Measurements from ENCODE around the gene TPRG1L.

TPRG1L gene

DNA sequence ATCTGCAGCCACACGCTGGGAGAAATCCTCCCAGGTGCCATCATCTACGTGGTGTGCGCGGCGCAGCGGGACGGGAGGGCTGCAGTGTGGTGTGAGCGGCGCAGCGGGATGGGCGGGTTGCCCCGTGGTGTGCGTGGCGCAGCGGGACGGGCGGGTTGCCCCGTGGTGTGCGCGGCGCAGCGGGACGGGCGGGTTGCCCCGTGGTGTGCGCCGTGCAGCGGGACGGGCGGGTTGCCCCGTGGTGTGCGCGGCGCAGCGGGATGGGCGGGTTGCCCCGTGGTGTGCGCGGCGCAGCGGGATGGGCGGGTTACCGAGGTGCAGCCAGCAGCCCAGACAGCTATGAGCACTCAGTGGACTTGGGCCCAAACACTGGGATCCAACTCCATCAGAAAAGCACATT, 20.4 kb downstream of the TPRG1L start:
- no peak for DNase-seq (ENCODE audit: low read depth in 2 of 2)

DNA sequence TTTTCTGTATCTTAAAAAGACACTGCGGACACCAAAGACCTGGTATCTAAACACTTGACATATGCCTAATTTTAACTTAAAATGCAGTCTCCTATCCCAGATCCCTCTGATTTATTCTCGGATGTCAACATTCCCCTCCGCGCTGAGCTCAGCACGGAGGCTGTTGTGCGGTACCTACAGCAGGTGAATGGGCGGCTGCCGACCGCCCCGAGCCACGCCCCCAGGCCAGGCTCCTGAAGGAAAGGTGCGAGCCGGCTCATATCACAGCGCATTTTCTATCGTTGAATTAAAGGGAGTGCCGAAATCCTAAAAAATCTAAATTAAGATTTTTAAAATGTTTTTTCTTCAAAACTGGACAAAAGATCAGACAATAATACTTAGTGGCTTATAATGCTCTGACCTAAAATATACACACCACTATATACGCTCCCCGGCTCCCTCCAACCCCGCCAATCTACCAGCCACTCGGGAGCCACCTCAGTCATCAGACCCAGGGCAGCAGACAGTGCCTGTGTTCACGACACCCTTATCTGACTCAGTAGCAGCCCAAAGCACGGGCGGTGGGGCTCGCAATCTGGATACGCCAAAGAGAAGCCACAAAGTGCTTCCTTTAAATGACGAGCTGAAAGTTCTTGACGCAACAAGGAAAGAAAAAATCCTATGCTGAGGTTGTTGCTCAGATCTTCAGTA, 21.0 kb downstream of the TPRG1L start:
- DNase-seq (ENCODE audit: low read depth in 2 of 2), result no peak

DNA sequence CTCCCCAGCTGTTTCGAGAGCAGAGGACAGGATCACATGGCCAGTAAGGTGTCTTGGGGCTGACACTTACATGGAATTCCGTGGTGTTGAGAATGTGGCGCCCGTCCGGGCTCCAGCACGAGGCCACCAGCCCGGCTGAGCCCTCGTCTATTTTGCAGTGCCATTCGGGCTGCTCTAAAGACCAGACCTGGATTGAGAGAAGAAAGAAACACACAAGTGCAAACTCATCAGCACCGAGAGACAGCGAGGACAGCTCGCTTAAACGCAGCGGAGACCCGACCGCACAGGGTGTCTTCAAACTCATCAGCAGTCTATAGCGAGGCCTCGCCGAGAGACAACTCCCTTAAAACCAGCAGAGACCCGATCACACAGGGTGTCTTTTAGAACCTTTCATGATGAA, 21.8 kb downstream of the TPRG1L start:
- no peak for DNase-seq (ENCODE audit: low read depth in 2 of 2)

DNA sequence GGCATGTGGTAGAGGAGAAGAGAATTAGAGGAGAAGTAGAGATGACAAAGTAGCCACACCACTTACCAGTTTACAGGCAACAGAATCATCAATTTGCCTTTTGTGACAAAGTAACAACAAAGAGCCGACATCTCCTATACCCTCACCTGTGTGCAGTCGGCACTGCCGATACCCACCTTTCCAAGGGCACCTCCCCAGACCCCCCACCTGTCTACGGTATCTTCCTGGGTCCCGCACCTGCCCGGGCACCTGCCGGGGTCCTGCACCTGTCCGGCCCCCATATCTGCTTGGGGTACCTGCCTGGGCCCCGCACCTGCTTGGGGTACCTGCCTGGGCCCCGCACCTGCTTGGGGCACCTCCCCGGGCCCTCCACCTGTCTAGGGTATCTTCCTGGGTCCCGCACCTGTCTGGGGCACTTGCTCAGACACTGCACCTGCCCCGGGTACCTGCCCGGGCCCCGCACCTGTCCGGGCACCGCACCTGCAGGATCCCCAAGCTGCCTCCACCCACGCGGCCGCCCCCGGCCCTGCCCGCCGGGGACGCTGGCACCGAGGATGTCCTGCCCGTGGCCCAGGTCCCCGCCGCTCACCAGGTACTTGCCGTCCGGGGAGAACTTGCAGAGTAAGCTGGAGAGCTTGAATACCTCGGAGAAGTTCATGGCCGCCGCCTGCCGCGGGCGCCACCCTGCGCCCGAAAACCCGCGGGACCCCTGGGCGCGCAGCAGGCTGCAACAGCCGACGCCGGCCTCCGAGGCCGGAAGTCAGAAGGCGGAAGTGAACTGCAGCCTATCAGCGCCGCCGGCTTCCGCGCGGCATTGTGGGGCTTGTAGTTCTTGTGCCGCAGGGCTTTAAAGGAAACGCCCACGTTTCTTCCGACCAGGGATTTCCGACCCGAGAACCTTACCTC, 24.8 kb downstream of the TPRG1L start, which contains the start of gene WRAP73:
TSS of gene WRAP73 (minus strand) at position 762 of the 906 bp plus-strand sequence. CDS start at position 658, 104 bp downstream.
- DNase-seq (ENCODE audit: low read depth in 2 of 2), result peak; percentile 78 to 87

DNA sequence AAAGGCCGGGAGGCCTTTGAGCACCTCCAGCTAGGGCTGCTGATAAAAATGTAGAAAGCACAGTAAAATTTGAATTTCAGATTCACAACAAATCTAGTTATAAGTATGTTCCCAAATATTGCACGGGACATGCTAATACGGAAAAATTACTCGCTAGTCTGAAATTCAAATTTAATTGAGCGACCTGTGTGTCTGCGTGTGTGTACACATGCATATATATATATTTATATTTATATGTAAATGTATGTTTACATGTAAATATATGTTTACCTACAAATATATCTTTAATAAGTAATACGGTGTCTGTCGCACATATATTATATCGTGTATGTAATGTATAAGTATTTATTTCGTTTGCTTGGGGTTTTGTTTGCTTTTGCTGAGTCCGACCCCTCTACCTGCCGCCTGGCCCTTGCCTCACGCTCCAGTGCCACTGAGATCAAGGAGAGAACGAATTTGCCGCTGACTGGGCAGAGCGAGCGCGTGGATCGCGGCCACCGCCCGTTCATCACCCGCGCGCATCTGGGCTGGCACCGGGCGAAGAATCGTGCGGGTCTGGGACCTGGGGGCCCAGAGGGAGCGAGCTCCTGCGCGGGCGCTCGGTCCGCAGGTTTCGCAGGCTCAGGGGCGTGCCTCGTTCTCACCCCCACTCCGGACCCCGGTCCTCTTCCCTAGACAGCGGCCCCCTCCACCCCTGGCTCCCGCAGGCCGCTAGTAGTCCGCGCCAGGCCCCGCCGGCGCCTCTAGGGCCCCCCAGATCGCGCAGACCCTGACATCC, 25.6 kb downstream of the TPRG1L start:
- no peak for DNase-seq (ENCODE audit: low read depth in 2 of 2)

DNA sequence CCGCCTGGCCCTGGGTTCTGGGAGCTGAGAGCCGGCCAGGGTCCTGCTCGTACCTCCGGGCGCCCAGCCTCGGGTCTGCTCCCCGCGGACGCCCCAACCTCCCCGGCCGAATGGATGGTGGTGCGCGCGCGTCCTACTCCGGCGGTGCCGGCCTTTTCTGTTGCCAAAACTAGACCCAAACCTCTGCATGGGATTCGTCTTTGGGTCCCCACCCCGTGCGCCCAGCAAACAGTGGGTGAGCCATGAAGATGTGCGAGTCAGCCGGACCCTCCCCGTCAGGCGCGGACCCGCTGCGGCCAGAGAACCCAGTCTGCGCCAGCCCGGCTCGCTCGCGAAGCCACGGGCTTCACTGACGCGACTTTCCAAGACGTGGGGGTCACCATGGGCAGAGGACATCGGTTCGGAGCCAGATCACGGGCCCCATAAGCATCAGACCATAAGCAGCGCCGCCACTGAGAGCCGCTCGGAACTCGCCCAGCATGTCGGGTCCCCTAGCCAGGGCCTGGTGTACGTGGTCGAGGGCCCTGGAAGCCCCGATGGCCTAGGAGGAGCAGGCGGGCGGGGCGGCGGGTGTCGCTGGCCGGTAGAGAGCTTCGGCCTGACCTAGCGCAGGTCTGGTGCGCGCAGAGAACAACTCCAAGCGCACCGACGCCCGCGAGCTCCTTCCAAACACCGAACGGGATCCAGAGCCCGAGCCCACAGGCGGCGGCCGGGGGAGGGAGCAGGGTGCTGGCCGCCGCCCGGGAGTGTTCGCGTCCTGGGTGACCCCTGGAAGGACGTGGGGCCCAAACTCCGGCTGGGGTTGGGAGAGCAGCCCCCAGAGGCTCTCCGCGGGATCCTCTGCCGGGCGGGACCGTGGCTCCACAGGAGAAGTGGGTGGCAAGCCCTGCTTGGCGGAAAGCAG, 26.5 kb downstream of the TPRG1L start:
- DNase-seq (ENCODE audit: low read depth in 2 of 2), result no peak

DNA sequence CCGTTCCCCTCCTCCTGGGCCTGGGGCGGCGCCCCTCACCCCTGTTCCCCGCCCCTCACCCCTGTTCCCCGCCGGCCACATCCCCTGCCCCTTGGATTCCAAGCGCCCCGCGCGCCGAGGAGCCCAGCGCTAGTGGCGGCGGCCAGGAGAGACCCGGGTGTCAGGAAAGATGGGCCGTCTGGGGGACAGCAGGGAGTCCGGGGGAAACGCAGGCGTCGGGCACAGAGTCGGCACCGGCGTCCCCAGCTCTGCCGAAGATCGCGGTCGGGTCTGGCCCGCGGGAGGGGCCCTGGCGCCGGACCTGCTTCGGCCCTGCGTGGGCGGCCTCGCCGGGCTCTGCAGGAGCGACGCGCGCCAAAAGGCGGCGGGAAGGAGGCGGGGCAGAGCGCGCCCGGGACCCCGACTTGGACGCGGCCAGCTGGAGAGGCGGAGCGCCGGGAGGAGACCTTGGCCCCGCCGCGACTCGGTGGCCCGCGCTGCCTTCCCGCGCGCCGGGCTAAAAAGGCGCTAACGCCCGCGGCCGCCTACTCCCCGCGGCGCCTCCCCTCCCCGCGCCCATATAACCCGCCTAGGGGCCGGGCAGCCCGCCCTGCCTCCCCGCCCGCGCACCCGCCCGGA, 27.2 kb downstream of the TPRG1L start, which contains the start of gene TP73:
TSS of gene TP73 (plus strand) at position 587 of the 618 bp plus-strand sequence. CDS start 29,850 bp downstream, outside the sequence.
- no peak for DNase-seq (ENCODE audit: low read depth in 2 of 2)

DNA sequence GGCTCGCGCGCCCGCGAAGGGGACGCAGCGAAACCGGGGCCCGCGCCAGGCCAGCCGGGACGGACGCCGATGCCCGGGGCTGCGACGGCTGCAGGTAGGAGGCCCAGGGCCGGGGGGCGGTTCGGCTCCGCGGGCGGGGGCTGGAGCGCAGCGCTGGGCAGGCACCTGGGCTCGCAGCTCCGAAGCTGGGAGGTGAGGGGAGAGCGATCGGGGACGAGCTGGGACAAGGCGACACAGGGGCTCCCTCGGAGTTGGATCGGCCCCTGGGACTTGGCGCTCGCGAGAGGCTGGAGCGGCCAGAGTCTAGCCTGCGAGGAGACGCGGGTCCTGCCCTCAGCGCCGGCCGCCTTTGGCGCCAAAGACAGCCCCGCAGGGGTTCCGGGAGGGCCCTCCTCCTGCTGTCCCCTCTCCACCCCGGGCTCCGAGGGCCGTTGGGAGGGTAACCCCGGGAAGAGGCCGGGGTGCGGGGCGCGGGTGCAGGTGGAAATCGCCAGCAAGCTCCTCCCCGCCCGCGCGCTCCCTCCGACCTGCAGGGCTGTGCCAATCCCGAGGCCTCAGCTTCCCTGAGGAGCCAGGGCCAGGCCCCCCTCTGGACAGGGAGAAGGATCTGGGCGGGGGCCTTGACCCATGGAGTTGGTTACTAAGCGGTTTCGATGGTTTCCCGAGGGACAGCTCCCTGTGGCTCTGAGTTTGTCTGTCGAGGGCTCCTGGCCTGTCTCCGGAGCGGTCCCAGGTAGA, 27.9 kb downstream of the TPRG1L start:
- DNase-seq (ENCODE audit: low read depth in 2 of 2), result no peak

DNA sequence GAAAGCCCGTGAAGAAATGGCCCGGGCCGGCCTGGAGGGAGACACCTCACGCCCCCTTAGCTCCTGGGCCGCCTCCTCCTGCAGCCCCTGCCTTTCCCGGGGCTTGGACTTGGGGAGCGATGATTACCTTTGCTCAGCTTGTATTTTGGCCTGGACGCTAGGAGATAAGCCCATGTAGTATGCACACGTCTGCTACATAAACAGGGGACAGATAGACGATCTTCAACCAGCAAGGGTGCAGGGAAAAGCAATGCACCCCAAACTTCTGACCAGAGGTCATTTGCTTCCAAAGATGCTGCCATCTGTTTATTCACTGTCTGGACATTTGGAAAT, 28.4 kb downstream of the TPRG1L start:
- no peak for DNase-seq (ENCODE audit: low read depth in 2 of 2)

DNA sequence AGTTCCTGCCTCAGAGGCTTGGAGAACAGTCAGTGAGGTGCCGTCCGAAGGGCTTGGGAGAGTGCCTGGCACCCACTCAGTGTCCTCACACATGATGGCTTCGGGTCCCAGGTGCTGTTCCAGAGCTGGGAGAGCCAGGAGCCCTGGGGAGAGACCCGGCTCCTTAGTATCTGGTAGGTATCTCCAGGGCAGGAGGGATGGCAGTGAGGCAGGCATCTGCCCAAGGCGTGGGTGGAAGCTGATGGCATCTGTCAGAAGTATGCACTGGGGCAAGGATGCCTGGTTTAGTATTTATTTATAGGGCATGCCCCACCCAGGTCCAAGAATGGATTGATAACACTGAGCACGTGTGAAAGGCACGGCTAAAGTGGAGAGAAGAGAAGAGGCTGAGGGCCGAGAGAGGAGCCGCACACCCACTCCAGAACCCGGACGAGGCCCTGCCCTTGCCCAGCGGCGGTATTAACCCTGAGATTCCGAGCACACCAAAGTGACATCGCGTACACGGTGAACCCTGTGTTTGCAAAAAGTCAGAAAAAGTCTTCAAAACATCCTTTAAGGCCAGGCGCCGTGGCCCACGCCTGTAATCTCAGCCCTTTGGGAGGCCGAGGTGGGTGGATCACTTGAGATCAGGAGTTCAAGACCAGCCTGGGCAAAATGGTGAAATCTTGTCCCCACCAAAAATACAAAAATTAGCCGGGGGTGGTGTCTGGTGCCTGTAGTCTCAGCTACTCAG, 29.9 kb downstream of the TPRG1L start:
- DNase-seq (ENCODE audit: low read depth in 2 of 2), result no peak

DNA sequence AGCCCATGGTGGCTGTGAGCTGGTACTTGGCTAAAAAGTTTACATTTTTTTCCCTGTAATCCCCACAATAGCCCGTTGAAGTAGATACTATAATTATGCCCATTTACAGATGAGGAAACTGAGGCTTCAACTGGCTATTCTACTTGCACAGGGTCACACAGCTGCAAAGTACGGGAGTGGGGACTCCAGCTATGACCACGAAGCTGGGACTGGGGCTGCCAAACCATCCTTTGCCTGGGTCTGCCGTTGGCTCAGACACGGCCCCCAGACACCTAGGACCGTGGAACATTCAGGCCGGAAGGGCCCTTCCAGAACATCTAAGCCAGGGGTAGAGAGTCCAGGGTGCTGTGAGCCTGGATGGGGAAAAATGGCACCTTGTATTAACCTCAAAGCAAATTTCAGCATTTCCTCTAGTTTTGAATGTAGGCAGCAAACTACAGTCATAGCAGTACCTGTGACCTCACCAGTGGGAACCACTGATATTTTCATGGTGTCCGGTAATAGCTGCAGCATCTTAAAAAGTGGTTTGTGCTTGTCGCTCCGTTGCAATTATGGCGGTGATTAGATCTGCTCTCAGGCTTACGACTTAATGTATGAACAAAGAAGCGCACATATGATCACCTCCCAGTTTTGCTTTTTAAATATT, 31.8 kb downstream of the TPRG1L start:
- DNase-seq (ENCODE audit: low read depth in 2 of 2), result no peak

DNA sequence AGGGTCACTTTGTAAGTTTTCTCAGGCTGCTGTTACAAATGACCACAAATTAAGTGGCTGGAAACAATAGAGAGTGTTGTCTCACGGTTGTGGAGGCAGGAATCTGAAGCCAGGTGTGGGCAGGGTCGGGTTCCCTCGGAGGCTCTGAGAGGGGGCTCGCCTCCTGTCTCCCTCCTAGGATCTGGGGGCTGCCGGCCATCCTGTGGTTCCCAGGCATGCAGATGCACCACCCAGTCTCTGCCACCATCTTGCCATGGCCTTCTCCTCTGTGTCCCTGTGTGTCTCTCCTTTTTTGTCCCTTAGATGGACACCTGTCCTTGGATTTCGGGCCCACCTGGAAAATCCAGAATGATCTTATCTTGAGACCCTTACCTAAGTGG, 32.3 kb downstream of the TPRG1L start:
- no peak for DNase-seq (ENCODE audit: low read depth in 2 of 2)

DNA sequence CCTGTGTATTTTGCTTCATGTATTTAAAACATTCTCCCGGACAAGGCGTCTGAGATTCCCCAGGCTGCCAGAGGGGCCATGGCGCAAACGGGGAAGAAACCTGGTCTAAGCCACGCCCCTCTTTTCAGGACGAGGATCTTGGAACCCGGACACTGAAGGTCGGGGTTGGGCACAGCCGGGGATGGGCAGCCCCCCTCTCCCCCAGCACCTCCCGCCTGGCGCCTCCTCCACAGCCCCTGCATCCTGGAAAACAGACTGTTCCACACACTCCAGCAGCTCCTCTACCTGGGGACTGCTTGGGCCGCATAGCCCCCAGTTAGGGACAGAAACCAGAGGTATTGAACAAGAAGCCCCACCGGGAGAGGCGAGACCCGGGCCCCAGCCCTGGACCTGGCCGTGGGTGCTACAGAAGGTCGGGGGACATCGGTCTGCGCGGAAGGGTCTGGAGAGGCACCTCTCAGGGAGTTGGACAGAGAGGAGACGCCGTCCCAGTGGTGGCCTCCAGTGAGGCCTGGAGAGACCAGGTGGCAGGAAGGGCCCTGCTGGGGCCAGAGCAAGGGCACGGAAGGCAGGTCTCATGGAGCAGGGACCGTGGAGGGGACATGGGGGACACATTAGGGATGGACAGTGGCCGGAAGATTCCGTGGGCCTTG, 32.9 kb downstream of the TPRG1L start:
- no peak for DNase-seq (ENCODE audit: low read depth in 2 of 2)

DNA sequence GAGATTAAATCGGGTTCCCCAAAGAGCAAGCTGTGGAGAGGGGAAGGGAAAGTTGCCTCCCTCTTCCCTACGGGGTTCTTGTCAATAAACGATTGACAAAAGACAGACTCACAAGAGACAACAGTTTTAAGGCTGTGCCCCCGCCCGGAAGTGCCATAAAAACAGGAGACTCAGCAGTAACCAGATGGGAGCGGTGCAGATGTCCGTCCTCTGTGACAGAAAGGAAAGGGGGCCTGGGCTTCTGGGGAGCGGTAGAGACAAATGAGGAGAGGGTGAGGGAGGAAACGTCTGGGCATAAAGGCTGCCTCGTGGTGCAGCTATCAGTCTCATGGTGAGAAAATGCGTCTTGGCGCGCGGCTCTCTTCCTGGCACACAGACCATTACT, 33.4 kb downstream of the TPRG1L start:
- no peak for DNase-seq (ENCODE audit: low read depth in 2 of 2)

DNA sequence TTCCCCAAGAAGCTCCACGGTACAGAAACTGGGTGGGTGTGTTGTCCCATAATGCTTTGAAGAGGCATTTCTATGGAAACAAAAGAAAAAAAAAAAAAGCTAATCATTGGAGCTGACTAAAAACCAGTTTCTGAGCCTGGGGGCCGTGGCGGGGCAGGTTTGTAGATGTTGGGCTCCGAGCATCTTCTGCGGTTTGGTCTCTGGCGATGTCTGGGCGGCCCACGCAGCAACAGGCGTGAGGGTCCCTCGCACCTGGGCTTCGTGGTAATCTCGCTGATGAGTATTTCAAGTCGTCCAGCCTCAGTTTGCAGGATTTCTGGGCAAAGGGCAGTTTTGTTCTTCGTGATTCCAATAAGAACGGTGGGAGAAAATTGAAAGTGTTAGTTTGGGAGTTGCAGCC, 34.3 kb downstream of the TPRG1L start:
- no peak for DNase-seq (ENCODE audit: low read depth in 2 of 2)

DNA sequence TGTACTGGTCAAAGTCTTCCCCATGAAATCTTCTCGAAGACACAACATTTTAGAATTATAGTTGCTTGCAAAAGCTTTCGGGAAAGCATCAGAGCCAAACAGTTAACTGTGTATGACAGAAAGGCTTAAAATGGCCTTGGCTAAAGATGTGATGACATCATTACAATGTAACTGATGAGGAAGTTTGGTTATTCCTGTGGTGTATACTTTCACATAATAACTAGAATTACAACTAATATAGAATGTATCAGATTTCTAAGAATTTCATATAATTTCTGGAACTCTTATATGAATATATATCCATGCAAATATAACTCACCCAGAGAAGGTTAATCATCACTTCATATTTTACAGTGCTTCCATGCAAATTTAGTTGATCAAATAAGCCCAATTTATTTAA, 35.9 kb downstream of the TPRG1L start:
- DNase-seq (ENCODE audit: low read depth in 2 of 2), result no peak

DNA sequence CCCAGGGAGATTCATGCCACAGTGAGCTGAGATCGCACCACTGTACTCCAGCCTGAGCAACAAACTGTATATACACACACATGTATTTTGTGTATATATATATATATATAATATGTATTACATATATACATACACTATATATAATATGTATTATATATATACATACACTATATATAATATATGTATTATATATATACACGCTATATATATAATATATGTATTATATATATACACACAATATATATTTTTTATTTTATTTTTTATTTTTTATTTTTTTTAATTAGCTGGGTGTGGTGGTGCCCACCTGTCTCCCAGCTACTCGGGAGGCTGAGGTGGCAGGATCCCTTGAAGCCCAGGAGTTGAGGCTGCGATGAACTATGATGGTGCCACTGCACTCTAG, 36.8 kb downstream of the TPRG1L start:
- no peak for DNase-seq (ENCODE audit: low read depth in 2 of 2)

DNA sequence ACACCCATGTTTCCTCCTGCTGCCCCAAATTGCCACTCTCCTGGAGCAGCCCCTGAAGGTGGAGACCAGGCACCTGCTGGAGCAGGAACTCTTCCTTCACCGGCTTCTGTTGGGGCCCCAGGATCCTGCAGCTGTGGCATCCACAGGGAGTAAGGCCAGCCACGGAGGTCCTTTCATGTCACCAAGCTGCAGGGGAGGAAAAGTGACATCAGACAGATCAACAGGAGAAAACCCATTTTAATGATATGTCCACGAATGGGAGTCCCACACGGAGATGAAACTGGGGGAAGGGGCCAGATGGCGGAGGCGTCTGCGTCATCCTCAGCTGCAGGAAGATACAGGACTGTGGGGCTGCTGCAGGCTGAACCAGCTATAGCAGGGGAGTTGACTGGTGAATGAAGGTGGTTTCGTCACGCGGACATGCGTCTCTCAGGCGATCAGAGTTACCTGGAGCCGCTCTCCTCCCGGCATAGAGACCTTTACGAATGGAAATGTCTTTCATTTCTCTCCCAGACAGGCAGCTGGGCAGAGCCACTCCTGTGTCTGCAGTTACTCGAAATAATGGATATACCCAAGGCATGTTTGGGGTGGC, 37.4 kb downstream of the TPRG1L start:
- DNase-seq (ENCODE audit: low read depth in 2 of 2), result no peak
